IMR-90 (cell line): ENCODE results near the gene SHROOM3. TPM values are rescaled to one million over a fixed set of nuclear protein-coding genes. Genes with fewer than 3 reads are reported as not detected.

Experiments
- ATAC-seq: fragments of 200-7000 bp; cut with Tn5 transposase; 2 replicates; pipeline ENCODE4 v1.9.1; 2020; ENCODE audit warnings: low read depth, mild to moderate bottlenecking, moderate library complexity
- BruUV-seq: library from RNA; stranded (reverse); fragments of 400-500 nt; replicated peaks from 2 replicates; lab custom pipeline; 2021; lab: Mats Ljungman, UMichigan
- CTCF ChIA-PET: fragments of 300-600 bp; formaldehyde crosslinking; extraction: SDS; loops from one replicate; lab custom pipeline; 2021; ENCODE audit warnings: antibody characterized with exemption; lab: Yijun Ruan, JAX
- POLR2A ChIA-PET: fragments of 300-600 bp; sonication (Branson Sonifier 250); formaldehyde crosslinking; loops from one replicate; lab custom pipeline; 2022; ENCODE audit warnings: antibody characterized with exemption; ENCODE audit not compliant: unreplicated experiment; lab: Charles Lee
- DNase-seq: peaks from one replicate; pipeline ENCODE4 v3.0.0; 2013
- H2AFZ ChIP-seq: replicated peaks from 2 replicates; pipeline ENCODE3; 2013; ENCODE audit warnings: low read length, mild to moderate bottlenecking; ENCODE audit not compliant: poor library complexity
- H2AK5ac ChIP-seq: 2 replicates; pipeline ENCODE4 v1.6.1; 2013; ENCODE audit warnings: low read depth, low read length, inconsistent platforms
- H2AK9ac ChIP-seq: replicated peaks from 2 replicates; pipeline ENCODE3; 2013; ENCODE audit warnings: mild to moderate bottlenecking, low read depth, low read length, moderate library complexity; ENCODE audit not compliant: poor library complexity
- H2BK120ac ChIP-seq: 2 replicates; pipeline ENCODE4 v1.6.1; 2013; ENCODE audit warnings: low read depth, low read length, inconsistent platforms
- H2BK15ac ChIP-seq: 3 replicates; pipeline ENCODE4 v1.6.1; 2013; ENCODE audit warnings: low read depth, low read length, inconsistent platforms
- H2BK20ac ChIP-seq: 2 replicates; pipeline ENCODE4 v1.6.1; 2013; ENCODE audit warnings: low read depth, mild to moderate bottlenecking, inconsistent platforms, low read length, moderate library complexity
- H2BK5ac ChIP-seq: 2 replicates; pipeline ENCODE4 v1.6.1; 2013; ENCODE audit warnings: mild to moderate bottlenecking, low read depth, low read length, inconsistent platforms; ENCODE audit not compliant: poor library complexity, severe bottlenecking
- H3K14ac ChIP-seq: replicated peaks from 2 replicates; pipeline ENCODE4 v1.6.1; 2013; ENCODE audit warnings: low read depth, low read length, inconsistent platforms
- H3K18ac ChIP-seq: 2 replicates; pipeline ENCODE4 v1.6.1; 2013; ENCODE audit warnings: low read depth, low read length, control low read depth
- H3K23ac ChIP-seq: 2 replicates; pipeline ENCODE4 v1.6.1; 2013; ENCODE audit warnings: low read depth, low read length, inconsistent platforms
- H3K27ac ChIP-seq: 2 replicates; pipeline ENCODE4 v1.5.1; 2013; ENCODE audit warnings: mild to moderate bottlenecking, control low read depth, low read length; ENCODE audit not compliant: insufficient read depth
- H3K27me3 ChIP-seq: 2 replicates; pipeline ENCODE4 v1.6.1; 2013; ENCODE audit warnings: low read length; ENCODE audit not compliant: control insufficient read depth, insufficient read depth
- H3K36me3 ChIP-seq: 2 replicates; pipeline ENCODE4 v1.6.1; 2013; ENCODE audit warnings: low read length, mixed read lengths; ENCODE audit not compliant: control insufficient read depth, insufficient read depth
- H3K4ac ChIP-seq: 2 replicates; pipeline ENCODE4 v1.6.1; 2013; ENCODE audit warnings: low read depth, low read length, inconsistent platforms
- H3K4me1 ChIP-seq: 2 replicates; pipeline ENCODE4 v1.6.1; 2013; ENCODE audit warnings: low read length, mixed read lengths; ENCODE audit not compliant: control insufficient read depth, insufficient read depth
- H3K4me2 ChIP-seq: 2 replicates; pipeline ENCODE4 v1.6.1; 2013; ENCODE audit warnings: low read depth, mild to moderate bottlenecking, control low read depth, low read length, moderate library complexity
- H3K4me3 ChIP-seq: 2 replicates; pipeline ENCODE4 v1.5.1; 2013; ENCODE audit warnings: low read depth, mild to moderate bottlenecking, control low read depth, low read length, moderate library complexity; ENCODE audit not compliant: insufficient read depth
- H3K56ac ChIP-seq: 2 replicates; pipeline ENCODE4 v1.6.1; 2013; ENCODE audit warnings: low read length, inconsistent platforms; ENCODE audit not compliant: insufficient read depth; ENCODE audit errors: extremely low read depth
- H3K79me1 ChIP-seq, 2 experiments: 2 replicates each; pipeline ENCODE4 v1.6.1; 2013; ENCODE audit warnings: low read length in 2 of 2, inconsistent platforms in 1 of 2, low read depth in 1 of 2
- H3K9ac ChIP-seq: 2 replicates; pipeline ENCODE4 v1.6.1; 2013; ENCODE audit warnings: low read depth, low read length, control low read depth
- H3K9me1 ChIP-seq: 2 replicates; pipeline ENCODE4 v1.6.1; 2013; ENCODE audit warnings: low read length, inconsistent platforms; ENCODE audit not compliant: insufficient read depth
- H3K9me3 ChIP-seq: 2 replicates; pipeline ENCODE4 v1.6.1; 2013; ENCODE audit warnings: low read length; ENCODE audit not compliant: control insufficient read depth, insufficient read depth
- H4K20me1 ChIP-seq: 2 replicates; pipeline ENCODE4 v1.6.1; 2013; ENCODE audit warnings: low read length, inconsistent platforms; ENCODE audit not compliant: insufficient read depth
- H4K5ac ChIP-seq: 2 replicates; pipeline ENCODE4 v1.6.1; 2013; ENCODE audit warnings: mild to moderate bottlenecking, low read depth, low read length, control low read depth
- H4K8ac ChIP-seq, 2 experiments: 2 replicates each; pipeline ENCODE4 v1.6.1; 2013; ENCODE audit warnings: low read depth in 2 of 2, low read length in 2 of 2, control low read depth in 1 of 2, inconsistent platforms in 1 of 2
- H4K91ac ChIP-seq: 2 replicates; pipeline ENCODE4 v1.6.1; 2013; ENCODE audit warnings: low read depth, low read length, inconsistent platforms; ENCODE audit not compliant: insufficient read depth
- BHLHE40 ChIP-seq: fragments of 150-350 bp; IDR thresholded peaks from 2 replicates; pipeline ENCODE4 v1.6.1; 2016; ENCODE audit warnings: mild to moderate bottlenecking, low read depth, low read length
- FOS ChIP-seq: fragments of 150-350 bp; IDR thresholded peaks from 2 replicates; pipeline ENCODE4 v1.6.1; 2016; ENCODE audit warnings: low read depth, low read length
- WGBS, 2 experiments: methylation state at CpG; one replicate each; pipeline versions ENCODE4 v1.1.5 to v1.1.7; 2013; ENCODE audit warnings: missing lambda C conversion rate in 2 of 2; ENCODE audit not compliant: insufficient read length in 1 of 2; ENCODE audit errors: extremely low coverage in 2 of 2; 5-methylcytosine and 5-hydroxymethylcytosine counted together
- dilution Hi-C: fragments of 300-500 bp; cut with HindIII; formaldehyde crosslinking; loops from one replicate; pipeline ENCODE4 v1.14.3; 2018; ENCODE audit warnings: low sequenced_read_pairs; ENCODE audit not compliant: unreplicated experiment
- in situ Hi-C: fragments of 300-500 bp; cut with MboI; formaldehyde crosslinking; loops from 3 replicates; pipeline ENCODE4 v1.14.3; 2019; ENCODE audit warnings: low sequenced_read_pairs, inconsistent platforms, mixed read lengths
- intact Hi-C: fragments of 100-400 bp; cut with micrococcal nuclease; formaldehyde crosslinking; loops from 2 replicates; pipeline ENCODE4 v1.10.0; 2022
- polyA plus RNA-seq, 3 experiments: library from polyadenylated mRNA; depleted of rRNA; stranded (reverse); fragments of >200 nt; gene quantifications; 2 replicates each; pipeline ENCODE4 v1.2.3, GENCODE V29; 2012; ENCODE audit warnings: low replicate concordance in 1 of 3
- total RNA-seq: library from RNA; depleted of rRNA; stranded (reverse); fragments of >200 nt; gene quantifications from 2 replicates; pipeline ENCODE4 v1.2.3, GENCODE V29; 2012

SHROOM3 gene
- total and polyA plus RNA-seq, 2 of the 4 experiments (the other 2 are of a cell fraction), result 10.8 to 19.5 TPM

DNA sequence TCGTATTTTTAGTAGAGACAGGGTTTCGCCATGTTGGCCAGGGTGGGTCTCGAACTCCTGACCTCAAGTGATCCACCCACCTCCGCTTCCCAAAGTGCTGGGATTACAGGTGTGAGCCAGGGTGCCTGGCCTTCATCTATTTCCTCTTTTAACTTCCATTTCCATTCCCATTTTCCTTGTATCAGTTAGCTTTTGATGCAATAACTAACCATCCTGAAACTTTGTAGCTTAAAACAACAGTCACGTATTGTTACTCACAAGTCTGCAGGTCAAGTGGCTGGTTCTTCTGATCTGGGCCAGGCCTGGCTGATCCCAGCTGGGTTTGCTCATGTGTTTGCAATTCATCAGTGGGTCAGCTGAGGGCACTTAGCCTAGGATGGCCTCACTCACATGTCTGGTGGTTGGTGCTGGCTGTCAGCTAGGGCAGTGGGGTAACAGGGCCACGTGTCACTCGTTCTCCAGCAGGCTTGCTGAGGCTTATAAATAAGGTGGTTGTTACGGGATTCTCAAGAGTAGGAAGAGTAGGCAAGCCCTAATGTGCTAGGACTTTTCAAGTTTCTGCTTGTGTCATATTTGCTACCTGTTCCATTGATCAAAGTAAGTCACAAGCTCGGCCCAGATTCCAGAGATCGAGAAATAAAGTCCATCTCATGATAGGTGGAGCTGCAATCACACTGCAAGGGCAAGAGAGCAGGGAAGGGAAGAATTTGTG is 374.7 kb downstream of the SHROOM3 start:
- CTCF ChIA-PET, result interaction anchor here (0.6 to 1.2 kb wide), 2 partner anchors 10 to 114 kb away, joined by 3 to 4 read pairs; no protein-coding TSS in a partner anchor
- no TSS peak for BruUV-seq
- peaks cover 7% of the 10 kb centered on the region; the same call in 1 of the 2 replicates for H3K9me1 ChIP-seq
- H3K36me3 ChIP-seq, result no peaks in the 10 kb centered on the region
- no peaks in the 10 kb centered on the region for H3K27me3 ChIP-seq
- peak overlapping the region; percentile 56; the same call in 1 of the 2 replicates for H2AK5ac ChIP-seq
- peak; percentile 11; the same call in 1 of the 2 replicates for TF ChIP-seq BHLHE40
- no peak for TF ChIP-seq FOS
- H4K91ac ChIP-seq, result no peak overlapping the region
- in situ Hi-C loops (no loop called here), dilution Hi-C loops (no loop called here), intact Hi-C loops (no loop called here)
- peaks cover 8% of the 10 kb centered on the region for H3K4me1 ChIP-seq
- POLR2A ChIA-PET, result no interaction called here
- no peak overlapping the region for H3K18ac ChIP-seq
- peak overlapping the region; percentile 46 for H3K4ac ChIP-seq
- H4K8ac ChIP-seq, result no peak overlapping the region
- no peak overlapping the region for H2BK20ac ChIP-seq
- no peak overlapping the region for H3K4me2 ChIP-seq
- H2BK15ac ChIP-seq, result no peak overlapping the region
- H3K79me1 ChIP-seq, result no peaks in the 10 kb centered on the region
- no peak overlapping the region for H2BK5ac ChIP-seq
- H3K9me3 ChIP-seq, result no peaks in the 10 kb centered on the region
- H3K14ac ChIP-seq, result peak overlapping the region; percentile 3; the same call in 1 of the 2 replicates
- H3K27ac ChIP-seq, result no peak overlapping the region
- peak overlapping the region; percentile 0; the same call in 1 of the 2 replicates for H2BK120ac ChIP-seq
- DNase-seq (peak; percentile 53), ATAC-seq (peak; percentile 29; the same call in 1 of the 2 replicates)
- H4K20me1 ChIP-seq, result no peaks in the 10 kb centered on the region
- no peak overlapping the region for H4K5ac ChIP-seq
- no peak overlapping the region for H3K4me3 ChIP-seq
- no peak overlapping the region for H2AK9ac ChIP-seq
- 100% methylated on average over 1 of the region's 10 CpGs; no CpG with 5 or more reads in 1 of the 2 experiments for WGBS, 2 experiments
- H3K23ac ChIP-seq, result no peak overlapping the region
- H3K9ac ChIP-seq, result no peak overlapping the region
- H3K56ac ChIP-seq, result no peak overlapping the region
- no peak overlapping the region for H2AFZ ChIP-seq
